CD14-positive monocyte (primary cell): Measurements from ENCODE around the gene NUP214. TPM values are rescaled to one million over a fixed set of nuclear protein-coding genes. Genes with fewer than 3 reads are reported as not detected.

Source experiments
- DNase-seq, 3 donors: peaks; one replicate each; pipeline ENCODE4 v3.0.0-alpha.2; 2011 to 2022
- H2AFZ ChIP-seq: 2 replicates; pipeline ENCODE4 v1.6.0; 2012; ENCODE audit warnings: mild to moderate bottlenecking, low read depth, low read length, inconsistent platforms; ENCODE audit not compliant: insufficient read depth, poor library complexity, severe bottlenecking
- H3K27ac ChIP-seq, 2 donors: 1 replicate in 1 of 2; 2 replicates in 1 of 2; pipeline ENCODE4 v1.5.1; 2012 to 2013; ENCODE audit warnings: low read length in 2 of 2, control low read depth in 1 of 2, inconsistent platforms in 1 of 2, low read depth in 1 of 2, mild to moderate bottlenecking in 1 of 2
- H3K27me3 ChIP-seq, 2 donors: one replicate each; pipeline versions ENCODE4 v1.6.0 to v1.6.1; 2011 to 2013; ENCODE audit warnings: low read length in 2 of 2; ENCODE audit not compliant: control insufficient read depth in 2 of 2, insufficient read depth in 2 of 2
- H3K36me3 ChIP-seq, 2 donors: replicated peaks in 1 of 2; 1 replicate in 1 of 2; 2 replicates in 1 of 2; pipeline versions ENCODE4 v1.5.1 to v1.6.1; 2012 to 2013; ENCODE audit warnings: low read length in 2 of 2, control low read depth in 1 of 2, inconsistent platforms in 1 of 2, mild to moderate bottlenecking in 1 of 2; ENCODE audit not compliant: insufficient read depth in 2 of 2, control insufficient read depth in 1 of 2
- H3K4me1 ChIP-seq, 2 donors: 1 replicate in 1 of 2; 2 replicates in 1 of 2; pipeline versions ENCODE4 v1.5.1 to v1.6.1; 2012 to 2013; ENCODE audit warnings: low read length in 2 of 2, control low read depth in 1 of 2, inconsistent platforms in 1 of 2, mild to moderate bottlenecking in 1 of 2, moderate library complexity in 1 of 2; ENCODE audit not compliant: insufficient read depth in 2 of 2, control insufficient read depth in 1 of 2
- H3K4me2 ChIP-seq: replicated peaks from 2 replicates; pipeline ENCODE3; 2012; ENCODE audit warnings: low read length, moderate library complexity, mild to moderate bottlenecking; ENCODE audit not compliant: poor library complexity, severe bottlenecking; ENCODE audit errors: extremely low read depth
- H3K4me3 ChIP-seq, 3 experiments: fragments of 200-600 bp in 1 of 3; sonication (generic) in 1 of 3; replicated peaks in 1 of 3; 1 replicate in 2 of 3; 2 replicates in 1 of 3; pipeline ENCODE4 v1.5.1; 2011 to 2013; ENCODE audit warnings: low read length in 3 of 3, mild to moderate bottlenecking in 3 of 3, control low read depth in 2 of 3, low read depth in 2 of 3, inconsistent platforms in 1 of 3, moderate library complexity in 1 of 3
- H3K79me2 ChIP-seq: 2 replicates; pipeline ENCODE4 v1.6.0; 2012; ENCODE audit warnings: mild to moderate bottlenecking, control low read depth, inconsistent platforms, low read length, moderate library complexity; ENCODE audit not compliant: insufficient read depth
- H3K9ac ChIP-seq: 2 replicates; pipeline ENCODE4 v1.6.0; 2017; ENCODE audit warnings: low read length, mild to moderate bottlenecking; ENCODE audit not compliant: insufficient read depth, poor library complexity, severe bottlenecking
- H3K9me3 ChIP-seq, 2 donors: replicated peaks in 1 of 2; 1 replicate in 1 of 2; 2 replicates in 1 of 2; pipeline versions ENCODE4 v1.5.1 to v1.6.1; 2012 to 2013; ENCODE audit warnings: low read length in 2 of 2, control low read depth in 1 of 2; ENCODE audit not compliant: control insufficient read depth in 1 of 2, insufficient read depth in 1 of 2
- H4K20me1 ChIP-seq: 2 replicates; pipeline ENCODE4 v1.6.0; 2012; ENCODE audit warnings: mild to moderate bottlenecking, low read length, control low read depth, moderate library complexity; ENCODE audit not compliant: insufficient read depth
- H3K27ac Mint-ChIP-seq, 7 donors: one replicate each; pipeline ENCODE4 v1.8.0; 2020; ENCODE audit warnings: mild to moderate bottlenecking in 7 of 7, mixed read lengths in 7 of 7, moderate library complexity in 6 of 7, inconsistent platforms in 2 of 7
- H3K27me3 Mint-ChIP-seq, 3 donors: one replicate each; pipeline ENCODE4 v1.8.0; 2021 to 2022; ENCODE audit warnings: low read depth in 3 of 3, mild to moderate bottlenecking in 3 of 3, mixed read lengths in 3 of 3, moderate library complexity in 3 of 3, inconsistent platforms in 1 of 3
- H3K36me3 Mint-ChIP-seq, 2 donors: one replicate each; pipeline ENCODE4 v1.8.0; 2020; ENCODE audit warnings: mixed read lengths in 2 of 2, inconsistent platforms in 1 of 2, mild to moderate bottlenecking in 1 of 2
- H3K4me1 Mint-ChIP-seq: one replicate; pipeline ENCODE4 v1.8.0; 2020; ENCODE audit warnings: mild to moderate bottlenecking, mixed read lengths
- H3K4me3 Mint-ChIP-seq, 2 donors: one replicate each; pipeline ENCODE4 v1.8.0; 2020; ENCODE audit warnings: mild to moderate bottlenecking in 2 of 2, mixed read lengths in 2 of 2, moderate library complexity in 1 of 2
- H3K9me3 Mint-ChIP-seq, 7 donors: one replicate each; pipeline ENCODE4 v1.8.0; 2020 to 2022; ENCODE audit warnings: mixed read lengths in 7 of 7, mild to moderate bottlenecking in 6 of 7, moderate library complexity in 6 of 7, inconsistent platforms in 2 of 7
- CTCF ChIP-seq: fragments of 200-600 bp; IDR thresholded peaks from one replicate; pipeline ENCODE4 v1.8.0; 2022; ENCODE audit warnings: antibody characterized with exemption, mild to moderate bottlenecking
- WGBS: methylation state at CpG from one replicate; pipeline ENCODE4 v1.1.5; 2013; ENCODE audit warnings: missing lambda C conversion rate; ENCODE audit not compliant: insufficient coverage; 5-methylcytosine and 5-hydroxymethylcytosine counted together
- intact Hi-C, 2 donors: fragments of 100-400 bp; cut with micrococcal nuclease; formaldehyde crosslinking; loops; one replicate each; pipeline versions ENCODE4 v1.15.0 to v1.15.1; 2023
- polyA plus RNA-seq, 3 donors: library from polyadenylated mRNA; depleted of rRNA in 1 of 3; unstranded in 2 of 3; stranded (reverse) in 1 of 3; fragments of 300-500 nt in 2 of 3; fragments of >200 nt in 1 of 3; fragmentation: Illumina TruSeq in 2 of 3; gene quantifications; 1 replicate in 2 of 3; 2 replicates in 1 of 3; pipeline ENCODE4 v1.2.3, GENCODE V29; 2012 to 2021

NUP214 gene
- polyA plus RNA-seq, 3 donors: 94.9 to 329 (median 214) TPM

- Mint-ChIP-seq H3K4me1 (peaks cover 11% of the 10 kb centered on the region), H3K9me3 (peaks cover 0 to 1% (median 0%) of the 10 kb centered on the region in 7 donors), H3K27me3 (peaks cover 7 to 10% (median 7%) of the 10 kb centered on the region in 3 donors), H3K36me3 (no peaks in the 10 kb centered on the region), H3K4me3 (no peak overlapping the region), H3K27ac (no peak overlapping the region)
- H3K27ac ChIP-seq: no peak overlapping the region
- H4K20me1 ChIP-seq: no peaks in the 10 kb centered on the region
- no peaks in the 10 kb centered on the region for H3K36me3 ChIP-seq
- H3K9ac ChIP-seq: no peak overlapping the region
- intact Hi-C loops: no loop called here
- peaks cover 0 to 3% of the 10 kb centered on the region in 2 donors for H3K27me3 ChIP-seq
- 95% methylated on average over 4 of the region's 7 CpGs for WGBS
- no peak for TF ChIP-seq CTCF
- H3K9me3 ChIP-seq: no peaks in the 10 kb centered on the region
- H3K4me1 ChIP-seq: peaks cover 9 to 10% of the 10 kb centered on the region in 2 donors
- peaks cover 3% of the 10 kb centered on the region for H3K79me2 ChIP-seq
- no peak overlapping the region for H3K4me3 ChIP-seq
- H2AFZ ChIP-seq: no peak overlapping the region
- no peak for DNase-seq
- no peak overlapping the region for H3K4me2 ChIP-seq
Measured at GRCh38 chr9:131120620-131121228, 4.7 kb upstream of the NUP214 start.

- peaks cover 7 to 9% (median 7%) of the 10 kb centered on the region in 3 donors for H3K27me3 Mint-ChIP-seq
- TF ChIP-seq CTCF: no peak
- Histone ChIP-seq H4K20me1 (no peaks in the 10 kb centered on the region), H3K27me3 (peaks cover 0 to 3% of the 10 kb centered on the region in 2 donors), H3K79me2 (peaks cover 9% of the 10 kb centered on the region), H3K9me3 (no peaks in the 10 kb centered on the region), H3K4me3 (no peak overlapping the region), H2AFZ (no peak overlapping the region), H3K36me3 (no peaks in the 10 kb centered on the region), H3K9ac (no peak overlapping the region), H3K27ac (no peak overlapping the region), H3K4me1 (peaks cover 15% of the 10 kb centered on the region in 2 donors), H3K4me2 (no peak overlapping the region)
- 94% methylated on average over 2 of the region's 2 CpGs for WGBS
- peaks cover 16% of the 10 kb centered on the region for H3K4me1 Mint-ChIP-seq
- peak overlapping the region in 1 of 7 donors; percentile 26 for H3K27ac Mint-ChIP-seq
- H3K4me3 Mint-ChIP-seq: no peak overlapping the region
- intact Hi-C loops: no loop called here
- H3K9me3 Mint-ChIP-seq: peaks cover 0 to 1% (median 0%) of the 10 kb centered on the region in 7 donors
- H3K36me3 Mint-ChIP-seq: no peaks in the 10 kb centered on the region
- no peak for DNase-seq
Measured at GRCh38 chr9:131121346-131121745, 4.0 kb upstream of the NUP214 start.
